Upper lobe of left lung (tissue), 6 donors: ENCODE results near the gene APOA5. TPM values are rescaled to one million over a fixed set of nuclear protein-coding genes. Genes with fewer than 3 reads are reported as not detected.

Experiments
- ATAC-seq, 2 donors: fragments of 200-7000 bp; cut with Tn5 transposase; one replicate each; pipeline ENCODE4 v1.9.1; 2022; ENCODE audit warnings: mild to moderate bottlenecking in 2 of 2, moderate library complexity in 2 of 2; ENCODE audit not compliant: low FRiP score in 2 of 2
- DNase-seq, 2 donors: peaks; one replicate each; pipeline ENCODE4 v3.0.0-alpha.2; 2019 to 2020
- H3K27ac ChIP-seq, 4 donors: fragments of 200-600 bp; sonication (generic); one replicate each; pipeline ENCODE4 v1.5.1; 2016 to 2019
- H3K27me3 ChIP-seq, 4 donors: fragments of 200-600 bp; sonication (generic); one replicate each; pipeline ENCODE4 v1.5.1; 2017 to 2019
- H3K36me3 ChIP-seq, 4 donors: fragments of 200-600 bp; sonication (generic); one replicate each; pipeline ENCODE4 v1.5.1; 2016 to 2019
- H3K4me1 ChIP-seq, 4 donors: fragments of 200-600 bp; sonication (generic); one replicate each; pipeline ENCODE4 v1.5.1; 2018 to 2019
- H3K4me3 ChIP-seq, 4 donors: fragments of 200-600 bp; sonication (generic); one replicate each; pipeline ENCODE4 v1.5.1; 2017 to 2019; ENCODE audit warnings: mild to moderate bottlenecking in 2 of 4, moderate library complexity in 1 of 4
- H3K9me3 ChIP-seq, 4 donors: fragments of 200-600 bp; sonication (generic); one replicate each; pipeline ENCODE4 v1.5.1; 2018 to 2019
- CTCF ChIP-seq, 6 experiments: fragments of 450-650 bp in 4 of 6; fragments of 200-600 bp in 2 of 6; sonication (generic) in 2 of 6; IDR thresholded peaks; one replicate each; pipeline ENCODE4 v1.5.1; 2016 to 2019; ENCODE audit warnings: antibody characterized with exemption in 6 of 6
- EP300 ChIP-seq, 4 donors: sonication (generic); formaldehyde crosslinking; IDR thresholded peaks; one replicate each; pipeline ENCODE4 v1.5.1; 2017; ENCODE audit warnings: antibody characterized with exemption in 4 of 4, control low read depth in 2 of 4
- POLR2A ChIP-seq, 4 donors: fragments of 450-650 bp; IDR thresholded peaks; one replicate each; pipeline ENCODE4 v1.5.1; 2016 to 2017; ENCODE audit warnings: antibody characterized with exemption in 4 of 4, mild to moderate bottlenecking in 2 of 4
- POLR2AphosphoS5 ChIP-seq, 2 donors: sonication (generic); formaldehyde crosslinking; IDR thresholded peaks; one replicate each; pipeline ENCODE4 v1.5.1; 2017; ENCODE audit warnings: antibody characterized with exemption in 2 of 2
- WGBS, 2 donors: methylation state at CpG; one replicate each; pipeline ENCODE4 v1.1.5; 2017 to 2018; 5-methylcytosine and 5-hydroxymethylcytosine counted together
- total RNA-seq, 6 donors: library from RNA; depleted of rRNA in 4 of 6; stranded (reverse); fragments of >200 nt in 4 of 6; gene quantifications; one replicate each; pipeline versions ENCODE4 v1.1.0 to v1.2.1, GENCODE V29; 2016 to 2021
- donor health status: DM: no; HTN: no; CAD: no; lungs with moderate emphysema.
- donor health status: DM: no; HTN: yes; CAD: no; lungs with severe emphysema.

The APOA5 gene
- under 1 TPM in 2 of 6 donors, not detected in 4; 0.20 to 0.57 TPM for total RNA-seq

- ATAC-seq (no peak), DNase-seq (peak in 1 of 2 donors; percentile 19)
- peak within 1 kb of the TSS in 1 of 4 donors; percentile 18 for H3K4me3 ChIP-seq
- H3K27ac ChIP-seq, result no peak within 1 kb of the TSS
- no peaks in the 10 kb centered on the region for H3K9me3 ChIP-seq
- H3K27me3 ChIP-seq, result no peaks in the 10 kb centered on the region
- H3K4me1 ChIP-seq, result peaks cover 12 to 29% (median 20%) of the 10 kb centered on the region in 4 donors
- TF ChIP-seq EP300 (IDR thresholded peaks at IDR 0.05) (no peak), CTCF (IDR thresholded peaks at IDR 0.05) (no peak), POLR2A (IDR thresholded peaks at IDR 0.05) (no peak), POLR2AphosphoS5 (IDR thresholded peaks at IDR 0.05) (no peak)
- H3K36me3 ChIP-seq, result peaks cover 0 to under 1% (median 0%) of the 10 kb centered on the region in 4 donors
- 95 to 96% methylated on average over 7 of the region's 7 CpGs for WGBS, 2 donors
Measured at GRCh38 chr11:116791813-116792143, at the start of gene APOA5. TSS of gene APOA5 (minus strand) at chr11:116791879. CDS start at chr11:116791860, 19 bp downstream.

- no peak for DNase-seq
- 79 to 92% methylated on average over 8 to 9 of the region's 9 CpGs for WGBS, 2 donors
- Histone ChIP-seq H3K27ac (no peak overlapping the region), H3K36me3 (peaks cover 3 to 28% (median 14%) of the 10 kb centered on the region in 4 donors), H3K27me3 (no peaks in the 10 kb centered on the region), H3K4me3 (no peak overlapping the region), H3K4me1 (peaks cover 9 to 28% (median 17%) of the 10 kb centered on the region in 4 donors), H3K9me3 (no peaks in the 10 kb centered on the region)
- ATAC-seq, result no peak
- TF ChIP-seq EP300 (IDR thresholded peaks at IDR 0.05), result no peak
- TF ChIP-seq POLR2AphosphoS5 (IDR thresholded peaks at IDR 0.05), result no peak
- TF ChIP-seq POLR2A (IDR thresholded peaks at IDR 0.05), result no peak
- TF ChIP-seq CTCF (IDR thresholded peaks at IDR 0.05), result no peak
Measured at GRCh38 chr11:116840746-116841296, 49.1 kb upstream of the APOA5 start.

GRCh38 chr11:116840224-116840745 is 48.6 kb upstream of the APOA5 start:
- peaks cover 3 to 23% (median 10%) of the 10 kb centered on the region in 4 donors for H3K36me3 ChIP-seq
- ATAC-seq (no peak), DNase-seq (no peak)
- peaks cover 14 to 33% (median 22%) of the 10 kb centered on the region in 4 donors for H3K4me1 ChIP-seq
- H3K4me3 ChIP-seq, result no peak overlapping the region
- no peaks in the 10 kb centered on the region for H3K27me3 ChIP-seq
- 51 to 62% methylated on average over 3 to 6 of the region's 6 CpGs for WGBS, 2 donors
- no peaks in the 10 kb centered on the region for H3K9me3 ChIP-seq
- TF ChIP-seq POLR2A (IDR thresholded peaks at IDR 0.05) (no peak), EP300 (IDR thresholded peaks at IDR 0.05) (no peak), POLR2AphosphoS5 (IDR thresholded peaks at IDR 0.05) (no peak)
- H3K27ac ChIP-seq, result no peak overlapping the region

- H3K4me1 ChIP-seq, result peaks cover 26 to 40% (median 30%) of the 10 kb centered on the region in 4 donors
- DNase-seq (no peak), ATAC-seq (no peak)
- WGBS, 2 donors, result 92 to 96% methylated on average over 5 to 6 of the region's 6 CpGs
- no peak overlapping the region for H3K27ac ChIP-seq
- TF ChIP-seq EP300 (IDR thresholded peaks at IDR 0.05), result no peak
- no peak for TF ChIP-seq CTCF (IDR thresholded peaks at IDR 0.05)
- TF ChIP-seq POLR2A (IDR thresholded peaks at IDR 0.05), result no peak
- no peak for TF ChIP-seq POLR2AphosphoS5 (IDR thresholded peaks at IDR 0.05)
- peaks cover 0 to 7% (median 2%) of the 10 kb centered on the region in 4 donors for H3K36me3 ChIP-seq
- H3K4me3 ChIP-seq, result no peak overlapping the region
- H3K9me3 ChIP-seq, result no peaks in the 10 kb centered on the region
- H3K27me3 ChIP-seq, result no peaks in the 10 kb centered on the region
Measured at GRCh38 chr11:116838321-116839084, 46.8 kb upstream of the APOA5 start.
